Liver (tissue), 3 donors: ENCODE data around the gene SHANK2.
"Not testable (repeated sequence)": the region's sequence is repeated elsewhere in the genome, so short reads cannot be mapped to it uniquely, and the experiment has no call there.

Source experiments
- CTCF ChIP-seq: fragments of 150-350 bp; IDR thresholded peaks from 2 replicates; pipeline ENCODE4 v1.5.1; 2017; ENCODE audit warnings: improper control_type of control experiment, low read depth, low read length; ENCODE audit not compliant: missing input control
- EGR1 ChIP-seq, 2 donors: IDR thresholded peaks; 2 replicates each; pipeline ENCODE4 v1.6.1; 2016 to 2018; ENCODE audit warnings: antibody characterized with exemption in 2 of 2, low read depth in 2 of 2
- FOXA1 ChIP-seq: IDR thresholded peaks from 2 replicates; pipeline ENCODE4 v1.6.1; 2016; ENCODE audit warnings: antibody characterized with exemption
- GABPA ChIP-seq, 2 donors: IDR thresholded peaks in 1 of 2; conservative IDR thresholded peaks in 1 of 2; 2 replicates each; pipeline ENCODE4 v1.6.1; 2016; ENCODE audit warnings: antibody characterized with exemption in 2 of 2, mild to moderate bottlenecking in 1 of 2, moderate library complexity in 1 of 2
- JUND ChIP-seq, 2 donors: IDR thresholded peaks; 2 replicates each; pipeline ENCODE4 v1.6.1; 2016; ENCODE audit warnings: antibody characterized with exemption in 2 of 2
- RAD21 ChIP-seq, 2 donors: IDR thresholded peaks; 2 replicates each; pipeline ENCODE4 v1.6.1; 2016; ENCODE audit warnings: antibody characterized with exemption in 2 of 2, mild to moderate bottlenecking in 2 of 2
- RXRA ChIP-seq, 2 donors: IDR thresholded peaks; 2 replicates each; pipeline ENCODE4 v1.6.1; 2017 to 2018; ENCODE audit warnings: antibody characterized with exemption in 2 of 2, mild to moderate bottlenecking in 1 of 2
- SP1 ChIP-seq: IDR thresholded peaks from 2 replicates; pipeline ENCODE4 v1.6.1; 2018; ENCODE audit warnings: antibody characterized with exemption, mild to moderate bottlenecking
- TAF1 ChIP-seq: conservative IDR thresholded peaks from 2 replicates; pipeline ENCODE4 v1.6.1; 2016; ENCODE audit warnings: antibody characterized with exemption, mild to moderate bottlenecking
- YY1 ChIP-seq: IDR thresholded peaks from 2 replicates; pipeline ENCODE4 v1.6.1; 2016; ENCODE audit warnings: antibody characterized with exemption, mild to moderate bottlenecking
- TF ChIP-seq, protein P1 (sequence below): IDR thresholded peaks from 2 replicates; pipeline ENCODE4 v1.6.1; 2016; ENCODE audit warnings: antibody characterized with exemption, mild to moderate bottlenecking
- TF ChIP-seq, protein P2 (sequence below): IDR thresholded peaks from 2 replicates; pipeline ENCODE4 v1.6.1; 2016; ENCODE audit warnings: antibody characterized with exemption
- TF ChIP-seq, protein P3 (sequence below): IDR thresholded peaks from 2 replicates; pipeline ENCODE4 v1.6.1; 2016; ENCODE audit warnings: antibody characterized with exemption
- donor health status: healthy.
- donor health status: healthy.

DNA sequence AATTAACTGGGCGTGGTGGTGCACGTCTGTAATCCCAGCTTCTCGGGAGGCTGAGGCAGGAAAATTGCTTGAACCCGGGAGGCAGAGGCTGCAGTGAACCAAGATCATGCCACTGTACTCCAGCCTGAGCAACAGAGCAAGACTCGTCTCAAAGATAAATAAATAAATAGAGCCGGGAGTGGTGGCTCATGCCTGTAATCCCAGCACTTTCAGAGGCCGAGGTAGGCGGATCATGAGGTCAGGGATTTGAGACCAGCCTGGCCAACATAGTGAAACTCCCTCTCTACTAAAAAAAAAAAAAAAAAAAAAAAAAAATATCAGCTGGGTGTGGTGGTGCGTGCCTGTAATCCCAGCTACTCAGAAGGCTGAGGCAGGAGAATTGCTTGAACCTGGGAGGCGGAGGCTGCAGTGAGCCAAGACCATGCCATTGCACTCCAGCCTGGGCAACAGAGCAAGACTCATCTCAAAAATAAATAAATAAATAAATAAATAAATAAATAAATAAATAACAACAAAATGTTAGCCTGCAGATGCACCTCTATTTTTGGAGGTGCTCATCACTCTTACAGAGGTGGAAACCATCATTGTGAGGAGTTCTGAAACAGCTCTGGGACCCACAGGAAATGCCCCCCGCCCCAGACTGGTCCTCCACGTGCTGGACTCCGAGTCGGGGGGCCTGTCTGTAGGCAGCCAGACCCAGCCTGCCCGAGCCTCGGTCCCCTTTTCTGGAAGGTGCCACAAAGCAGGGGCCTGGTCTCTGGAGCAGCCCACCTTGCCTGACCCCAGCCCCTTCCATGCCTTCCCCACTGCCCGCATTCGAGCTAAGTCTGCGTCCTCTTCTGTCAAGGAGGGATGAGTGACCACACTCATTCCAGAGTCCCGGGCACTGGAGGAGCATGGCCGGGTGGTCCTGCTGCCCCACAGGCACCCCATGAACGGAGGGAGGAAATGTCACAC is 18.2 kb downstream of the SHANK2 start:
- TF ChIP-seq CTCF; YY1; TAF1; JUND (IDR thresholded peaks at IDR 0.05); RXRA (IDR thresholded peaks at IDR 0.05); EGR1 (IDR thresholded peaks at IDR 0.05; ENCODE audit: low read depth in 2 of 2); GABPA (IDR thresholded peaks at IDR 0.05 in 1 of 2, conservative IDR thresholded peaks at IDR 0.05 in 1 of 2); RAD21 (IDR thresholded peaks at IDR 0.05); FOXA1; SP1: not testable (repeated sequence)
- TF ChIP-seq, protein P1, sequence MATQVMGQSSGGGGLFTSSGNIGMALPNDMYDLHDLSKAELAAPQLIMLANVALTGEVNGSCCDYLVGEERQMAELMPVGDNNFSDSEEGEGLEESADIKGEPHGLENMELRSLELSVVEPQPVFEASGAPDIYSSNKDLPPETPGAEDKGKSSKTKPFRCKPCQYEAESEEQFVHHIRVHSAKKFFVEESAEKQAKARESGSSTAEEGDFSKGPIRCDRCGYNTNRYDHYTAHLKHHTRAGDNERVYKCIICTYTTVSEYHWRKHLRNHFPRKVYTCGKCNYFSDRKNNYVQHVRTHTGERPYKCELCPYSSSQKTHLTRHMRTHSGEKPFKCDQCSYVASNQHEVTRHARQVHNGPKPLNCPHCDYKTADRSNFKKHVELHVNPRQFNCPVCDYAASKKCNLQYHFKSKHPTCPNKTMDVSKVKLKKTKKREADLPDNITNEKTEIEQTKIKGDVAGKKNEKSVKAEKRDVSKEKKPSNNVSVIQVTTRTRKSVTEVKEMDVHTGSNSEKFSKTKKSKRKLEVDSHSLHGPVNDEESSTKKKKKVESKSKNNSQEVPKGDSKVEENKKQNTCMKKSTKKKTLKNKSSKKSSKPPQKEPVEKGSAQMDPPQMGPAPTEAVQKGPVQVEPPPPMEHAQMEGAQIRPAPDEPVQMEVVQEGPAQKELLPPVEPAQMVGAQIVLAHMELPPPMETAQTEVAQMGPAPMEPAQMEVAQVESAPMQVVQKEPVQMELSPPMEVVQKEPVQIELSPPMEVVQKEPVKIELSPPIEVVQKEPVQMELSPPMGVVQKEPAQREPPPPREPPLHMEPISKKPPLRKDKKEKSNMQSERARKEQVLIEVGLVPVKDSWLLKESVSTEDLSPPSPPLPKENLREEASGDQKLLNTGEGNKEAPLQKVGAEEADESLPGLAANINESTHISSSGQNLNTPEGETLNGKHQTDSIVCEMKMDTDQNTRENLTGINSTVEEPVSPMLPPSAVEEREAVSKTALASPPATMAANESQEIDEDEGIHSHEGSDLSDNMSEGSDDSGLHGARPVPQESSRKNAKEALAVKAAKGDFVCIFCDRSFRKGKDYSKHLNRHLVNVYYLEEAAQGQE: not testable (repeated sequence)
- TF ChIP-seq, protein P2, sequence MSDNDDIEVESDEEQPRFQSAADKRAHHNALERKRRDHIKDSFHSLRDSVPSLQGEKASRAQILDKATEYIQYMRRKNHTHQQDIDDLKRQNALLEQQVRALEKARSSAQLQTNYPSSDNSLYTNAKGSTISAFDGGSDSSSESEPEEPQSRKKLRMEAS: not testable (repeated sequence)
- TF ChIP-seq, protein P3, sequence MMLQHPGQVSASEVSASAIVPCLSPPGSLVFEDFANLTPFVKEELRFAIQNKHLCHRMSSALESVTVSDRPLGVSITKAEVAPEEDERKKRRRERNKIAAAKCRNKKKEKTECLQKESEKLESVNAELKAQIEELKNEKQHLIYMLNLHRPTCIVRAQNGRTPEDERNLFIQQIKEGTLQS: not testable (repeated sequence)
